ENCODE measurements around the gene NOCT. TPM values are rescaled to one million over a fixed set of nuclear protein-coding genes. Genes with fewer than 3 reads are reported as not detected.

The NOCT gene
- total and polyA plus RNA-seq, 2 donors (not counting 1 experiment from before 2014, with no cell fraction given) = 2.6 to 3.8 TPM

DNA sequence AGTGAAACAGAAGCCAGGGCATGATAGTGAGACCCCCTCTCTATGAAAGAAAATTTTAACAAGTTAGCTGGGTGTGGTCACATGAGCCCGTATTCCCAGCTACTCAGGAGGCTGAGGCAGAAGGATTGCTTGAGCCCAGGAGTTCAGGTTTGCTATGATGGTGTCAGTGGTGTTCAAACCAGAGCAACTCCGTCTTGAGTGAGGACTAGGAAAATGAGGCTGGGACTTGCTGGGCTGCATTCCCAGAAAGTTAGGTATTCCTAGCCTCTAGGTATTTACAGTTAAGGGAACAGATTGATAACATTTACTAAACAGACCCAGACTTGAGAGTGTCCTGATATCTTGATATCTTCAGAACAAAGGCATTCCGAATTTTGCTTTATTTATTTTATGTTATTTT lies 37.0 kb upstream of the NOCT start:
- Histone ChIP-seq H3K4me3 (ENCODE audit: control extremely low read depth in 1 of 5, extremely low read depth in 1 of 5, insufficient read depth in 1 of 5, low read depth in 2 of 5, low read length in 4 of 5) (no peak overlapping the region), H3K4me1 (ENCODE audit: control insufficient read depth in 2 of 2, insufficient read depth in 2 of 2, low read length in 2 of 2) (peaks cover 30 to 33% of the 10 kb centered on the region in 2 donors), H3K4me2 (replicated peaks; ENCODE audit: low read depth, low read length, poor library complexity, severe bottlenecking) (peak overlapping the region; percentile 54), H2AFZ (ENCODE audit: insufficient read depth, low read depth, low read length, poor library complexity, severe bottlenecking) (peak overlapping the region; percentile 35), H3K27ac (ENCODE audit: low read length in 2 of 2) (peak overlapping the region; percentile 58 to 80), H3K36me3 (replicated peaks in 1 of 2; ENCODE audit: control extremely low read depth in 1 of 2, control insufficient read depth in 1 of 2, extremely low read depth in 1 of 2, insufficient read depth in 2 of 2, low read length in 1 of 2) (no peaks in the 10 kb centered on the region), H3K79me2 (ENCODE audit: control insufficient read depth, insufficient read depth, low read length) (no peaks in the 10 kb centered on the region), H3K27me3 (replicated peaks in 1 of 4; ENCODE audit: control extremely low read depth in 1 of 4, control insufficient read depth in 3 of 4, insufficient read depth in 4 of 4, low read length in 3 of 4) (no peaks in the 10 kb centered on the region), H3K9me3 (ENCODE audit: control extremely low read depth in 1 of 3, control insufficient read depth in 2 of 3, insufficient read depth in 1 of 3, low read length in 2 of 3) (no peaks in the 10 kb centered on the region), H3K9ac (ENCODE audit: low read length) (no peak overlapping the region), H4K20me1 (ENCODE audit: control insufficient read depth, insufficient read depth, low read length, poor library complexity, severe bottlenecking) (no peaks in the 10 kb centered on the region)
- DNase-seq (no peak), ATAC-seq (ENCODE audit: low read depth) (no peak)
- H3K9me3 Mint-ChIP-seq (ENCODE audit: insufficient read depth) = no peaks in the 10 kb centered on the region
- no peaks in the 10 kb centered on the region for H3K27me3 Mint-ChIP-seq
- ChIA-PET CTCF (no interaction called here), POLR2A (no interaction called here)
- H3K4me3 Mint-ChIP-seq = no peak overlapping the region
- intact Hi-C loops (cut with micrococcal nuclease) = no loop called here
- no CpG with 5 or more reads among the region's 3 CpGs for WGBS (ENCODE audit: insufficient coverage)
- H3K4me1 Mint-ChIP-seq = peaks cover 32% of the 10 kb centered on the region
- peak overlapping the region; percentile 50 for H3K27ac Mint-ChIP-seq
- TF ChIP-seq, protein P1, sequence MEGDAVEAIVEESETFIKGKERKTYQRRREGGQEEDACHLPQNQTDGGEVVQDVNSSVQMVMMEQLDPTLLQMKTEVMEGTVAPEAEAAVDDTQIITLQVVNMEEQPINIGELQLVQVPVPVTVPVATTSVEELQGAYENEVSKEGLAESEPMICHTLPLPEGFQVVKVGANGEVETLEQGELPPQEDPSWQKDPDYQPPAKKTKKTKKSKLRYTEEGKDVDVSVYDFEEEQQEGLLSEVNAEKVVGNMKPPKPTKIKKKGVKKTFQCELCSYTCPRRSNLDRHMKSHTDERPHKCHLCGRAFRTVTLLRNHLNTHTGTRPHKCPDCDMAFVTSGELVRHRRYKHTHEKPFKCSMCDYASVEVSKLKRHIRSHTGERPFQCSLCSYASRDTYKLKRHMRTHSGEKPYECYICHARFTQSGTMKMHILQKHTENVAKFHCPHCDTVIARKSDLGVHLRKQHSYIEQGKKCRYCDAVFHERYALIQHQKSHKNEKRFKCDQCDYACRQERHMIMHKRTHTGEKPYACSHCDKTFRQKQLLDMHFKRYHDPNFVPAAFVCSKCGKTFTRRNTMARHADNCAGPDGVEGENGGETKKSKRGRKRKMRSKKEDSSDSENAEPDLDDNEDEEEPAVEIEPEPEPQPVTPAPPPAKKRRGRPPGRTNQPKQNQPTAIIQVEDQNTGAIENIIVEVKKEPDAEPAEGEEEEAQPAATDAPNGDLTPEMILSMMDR (IDR thresholded peaks at IDR 0.05) = no peak

- H3K4me1 ChIP-seq (ENCODE audit: control insufficient read depth in 2 of 2, insufficient read depth in 2 of 2, low read length in 2 of 2) = peaks cover 30 to 39% of the 10 kb centered on the region in 2 donors
- DNase-seq (no peak), ATAC-seq (ENCODE audit: low read depth) (no peak)
- no peak overlapping the region for H3K27ac Mint-ChIP-seq
- no peaks in the 10 kb centered on the region for H4K20me1 ChIP-seq (ENCODE audit: control insufficient read depth, insufficient read depth, low read length, poor library complexity, severe bottlenecking)
- no peak overlapping the region for H3K4me3 ChIP-seq (ENCODE audit: control extremely low read depth in 1 of 5, extremely low read depth in 1 of 5, insufficient read depth in 1 of 5, low read depth in 2 of 5, low read length in 4 of 5)
- no peaks in the 10 kb centered on the region for H3K79me2 ChIP-seq (ENCODE audit: control insufficient read depth, insufficient read depth, low read length)
- H3K9ac ChIP-seq (ENCODE audit: low read length) = no peak overlapping the region
- WGBS (ENCODE audit: insufficient coverage) = no CpG with 5 or more reads among the region's 2 CpGs
- no peaks in the 10 kb centered on the region for H3K36me3 ChIP-seq (replicated peaks in 1 of 2; ENCODE audit: control extremely low read depth in 1 of 2, control insufficient read depth in 1 of 2, extremely low read depth in 1 of 2, insufficient read depth in 2 of 2, low read length in 1 of 2)
- no peak for TF ChIP-seq EZH2 (IDR thresholded peaks at IDR 0.05; ENCODE audit: borderline replicate concordance, insufficient read depth, low read depth, low read length, poor library complexity, severe bottlenecking)
- TF ChIP-seq, protein P1 (IDR thresholded peaks at IDR 0.05) = no peak
- no peaks in the 10 kb centered on the region for H3K27me3 ChIP-seq (replicated peaks in 1 of 4; ENCODE audit: control extremely low read depth in 1 of 4, control insufficient read depth in 3 of 4, insufficient read depth in 4 of 4, low read length in 3 of 4)
- no peaks in the 10 kb centered on the region for H3K9me3 Mint-ChIP-seq (ENCODE audit: insufficient read depth)
- H3K4me1 Mint-ChIP-seq = peaks cover 32% of the 10 kb centered on the region
- POLR2A ChIA-PET = no interaction called here
- H2AFZ ChIP-seq (ENCODE audit: insufficient read depth, low read depth, low read length, poor library complexity, severe bottlenecking) = no peak overlapping the region
- intact Hi-C loops (cut with micrococcal nuclease) = no loop called here
- H3K27me3 Mint-ChIP-seq = no peaks in the 10 kb centered on the region
- H3K27ac ChIP-seq (ENCODE audit: low read length in 2 of 2) = no peak overlapping the region
- CTCF ChIA-PET = no interaction called here
- H3K4me3 Mint-ChIP-seq = no peak overlapping the region
- no peak overlapping the region for H3K4me2 ChIP-seq (replicated peaks; ENCODE audit: low read depth, low read length, poor library complexity, severe bottlenecking)
- H3K9me3 ChIP-seq (ENCODE audit: control extremely low read depth in 1 of 3, control insufficient read depth in 2 of 3, insufficient read depth in 1 of 3, low read length in 2 of 3) = no peaks in the 10 kb centered on the region
Observed at GRCh38 chr4:138979742-138980141, 35.8 kb upstream of the NOCT start.

Data from B cell (primary cell).